Right forelimb (tissue), 1 donor: ENCODE results near the gene NTSR1.

Source experiments
- DNase-seq: peaks from one replicate; pipeline ENCODE4 v3.0.0-alpha.2; 2018

Gene NTSR1

GRCh38 chr20:62710221-62710885 lies 1.7 kb downstream of the NTSR1 start:
- no peak for DNase-seq

GRCh38 chr20:62710886-62711702 lies 2.5 kb downstream of the NTSR1 start:
- no peak for DNase-seq

- DNase-seq, result no peak
Measured at GRCh38 chr20:62711703-62712101, 3.1 kb downstream of the NTSR1 start.

DNA sequence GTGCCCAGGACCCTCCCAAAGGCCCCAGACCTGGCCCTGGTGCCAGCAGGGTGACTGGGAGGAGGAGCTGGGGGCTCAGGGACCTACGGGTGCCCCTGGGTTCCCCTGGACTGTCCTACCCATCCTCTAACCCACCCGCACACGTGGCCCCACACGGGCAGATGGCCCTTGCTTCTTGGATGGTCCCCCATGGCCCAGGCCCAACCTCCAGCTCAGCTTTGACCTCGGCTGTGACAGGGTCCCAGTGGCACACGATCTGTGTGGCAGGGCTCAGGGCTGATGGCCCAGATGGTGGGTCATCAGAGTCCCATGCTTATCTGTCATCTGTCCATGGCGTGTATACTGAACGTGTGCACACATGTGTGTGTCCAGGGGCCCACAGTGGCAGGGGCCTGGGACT lies 4.0 kb downstream of the NTSR1 start:
- no peak for DNase-seq

GRCh38 chr20:62714006-62714405 lies 5.4 kb downstream of the NTSR1 start:
- DNase-seq, result no peak

GRCh38 chr20:62714799-62715198 lies 6.2 kb downstream of the NTSR1 start:
- DNase-seq, result no peak

- DNase-seq, result no peak
Measured at GRCh38 chr20:62715201-62715600, 6.6 kb downstream of the NTSR1 start.

DNA sequence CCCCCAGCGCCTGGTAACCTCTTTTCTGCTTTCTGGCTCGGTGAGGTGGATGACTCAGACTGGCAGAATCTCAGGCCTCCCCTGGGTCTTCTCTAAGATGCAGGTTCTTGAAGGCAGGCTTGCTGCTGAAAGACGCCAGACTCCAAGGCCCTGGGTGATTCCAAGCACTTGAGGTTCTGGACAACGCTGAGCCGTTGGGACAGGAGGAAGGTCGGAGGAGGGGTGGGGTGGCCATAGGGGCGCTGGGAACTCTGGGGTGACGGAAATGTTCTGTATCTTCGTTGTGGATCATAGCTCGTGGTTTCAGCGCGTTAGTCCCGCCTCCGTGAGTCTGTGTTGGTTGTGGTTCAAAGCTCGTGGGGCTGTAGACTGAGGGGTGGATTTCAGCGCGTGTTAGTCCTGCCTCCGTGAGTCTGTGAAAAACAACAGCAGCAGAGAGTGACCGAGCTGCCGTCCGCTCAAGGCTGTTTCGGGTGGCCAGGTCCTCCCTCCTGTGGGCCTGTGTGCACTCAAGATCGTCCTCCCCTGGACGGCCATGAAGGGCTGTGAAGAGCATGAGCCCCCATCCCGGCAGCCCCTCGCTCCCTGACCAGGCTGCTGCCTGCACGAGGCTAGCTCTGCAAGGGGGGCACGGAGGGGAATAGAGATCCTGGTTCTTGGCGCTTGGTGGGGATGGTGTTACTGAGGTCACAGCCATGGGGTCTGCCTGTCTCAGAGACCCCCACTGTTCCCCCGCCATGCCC lies 7.7 kb downstream of the NTSR1 start:
- no peak for DNase-seq

DNA sequence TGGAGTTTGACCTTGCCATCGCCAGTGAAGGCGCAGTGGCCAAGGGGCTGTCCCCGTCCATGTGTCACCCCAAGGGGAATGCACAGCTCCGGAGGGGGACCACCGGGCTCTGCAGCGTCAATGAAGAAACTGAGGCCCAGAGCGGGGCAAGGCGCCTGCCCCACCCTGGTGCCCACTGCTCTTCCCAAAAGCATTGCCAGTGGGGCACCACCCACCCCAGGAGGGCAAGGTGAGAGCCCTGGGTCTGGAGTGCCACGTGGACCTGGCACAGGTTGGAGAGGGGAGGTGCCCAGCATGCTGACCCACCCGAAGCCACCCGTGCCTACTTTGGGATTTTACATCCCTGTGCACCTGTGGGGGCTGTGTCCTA lies 8.3 kb downstream of the NTSR1 start:
- DNase-seq, result no peak

DNA sequence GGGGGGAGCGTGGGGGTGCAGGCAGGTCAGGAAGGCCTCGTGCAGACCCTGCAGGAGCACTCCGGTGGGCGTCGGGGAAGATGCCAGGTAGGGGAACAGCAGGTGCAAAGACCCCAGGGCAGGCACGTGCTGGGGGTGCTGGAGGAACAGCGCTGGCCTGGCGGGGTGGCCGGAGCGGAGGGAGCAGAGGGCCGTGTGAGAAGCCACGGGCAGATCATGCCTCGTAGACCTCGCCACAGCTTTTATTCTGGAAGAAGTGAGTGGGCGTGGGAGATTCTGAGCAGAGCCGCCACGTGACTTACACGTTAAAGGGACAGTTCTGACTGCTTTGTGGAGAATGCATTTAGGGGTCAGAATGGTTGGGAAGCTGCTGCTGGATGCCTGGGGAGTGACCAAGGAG lies 9.3 kb downstream of the NTSR1 start:
- no peak for DNase-seq

- no peak for DNase-seq
Measured at GRCh38 chr20:62718546-62718945, 9.9 kb downstream of the NTSR1 start.

DNA sequence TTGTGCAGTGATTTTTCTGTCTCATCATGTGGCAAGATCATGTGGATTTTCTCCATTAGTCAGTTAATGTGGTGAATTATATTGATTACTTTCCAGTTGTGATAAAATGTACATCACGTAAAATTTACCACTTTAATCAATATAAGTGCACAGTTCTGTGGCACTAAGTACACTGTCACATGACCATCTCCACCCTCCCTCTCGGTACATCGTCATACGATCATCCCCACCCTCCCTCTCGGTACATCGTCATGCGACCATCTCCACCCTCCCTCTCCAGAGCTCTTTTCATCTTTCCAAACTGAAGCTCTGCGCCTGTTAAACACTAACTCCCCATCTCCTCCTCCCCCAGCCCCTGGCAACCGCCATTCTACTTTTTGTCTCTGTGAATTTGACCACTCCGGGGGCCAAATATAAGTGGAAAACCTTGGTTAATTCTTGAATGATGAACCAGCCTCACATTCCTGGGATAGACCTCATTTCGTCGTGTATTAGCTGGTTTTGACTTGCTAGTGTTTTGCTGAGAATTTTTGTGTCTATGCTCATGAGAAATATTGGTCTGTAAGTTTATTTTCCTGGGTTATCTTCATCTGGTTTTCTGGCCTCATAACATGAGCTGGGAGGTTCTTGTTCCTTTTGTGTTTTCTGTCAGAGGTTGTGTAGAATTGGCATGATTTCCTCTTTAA lies 10.8 kb downstream of the NTSR1 start:
- no peak for DNase-seq

- no peak for DNase-seq
Measured at GRCh38 chr20:62721511-62722370, 13.1 kb downstream of the NTSR1 start.

- no peak for DNase-seq
Measured at GRCh38 chr20:62722627-62723026, 14.0 kb downstream of the NTSR1 start.

DNA sequence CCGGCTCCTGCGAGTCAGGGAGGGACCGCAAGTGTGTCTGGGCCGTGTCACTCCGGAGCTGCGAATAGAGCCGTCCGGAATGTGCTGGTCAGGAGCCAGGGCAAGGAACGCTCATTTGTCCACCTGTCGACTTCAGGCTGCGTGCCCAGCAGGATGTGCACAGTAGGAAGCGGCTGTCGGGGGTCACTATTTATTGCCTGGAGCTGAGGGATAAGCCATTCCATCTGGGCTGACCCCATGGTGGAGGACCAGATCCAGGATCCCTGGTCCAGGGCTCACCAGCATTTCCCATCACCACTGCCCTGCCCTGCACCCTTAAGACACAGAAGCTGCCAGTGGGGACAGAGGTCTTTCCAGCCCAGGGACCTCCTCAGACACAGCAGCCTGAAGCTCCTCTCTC lies 14.7 kb downstream of the NTSR1 start:
- peak; percentile 66 for DNase-seq

- no peak for DNase-seq
Measured at GRCh38 chr20:62723768-62724450, 15.3 kb downstream of the NTSR1 start.

- no peak for DNase-seq
Measured at GRCh38 chr20:62724692-62725595, 16.3 kb downstream of the NTSR1 start.

GRCh38 chr20:62725596-62726268 lies 17.1 kb downstream of the NTSR1 start:
- DNase-seq, result no peak

- DNase-seq, result no peak
Measured at GRCh38 chr20:62726276-62726675, 17.6 kb downstream of the NTSR1 start.
